Fibroblast of villous mesenchyme (primary cell): Measurements from ENCODE around the gene KIAA1217. TPM values are rescaled to one million over a fixed set of nuclear protein-coding genes. Genes with fewer than 3 reads are reported as not detected.

ENCODE experiments used
- DNase-seq: peaks from one replicate; pipeline ENCODE4 v3.0.0-alpha.2; 2010; ENCODE audit warnings: low read depth
- H3K4me3 ChIP-seq: 2 replicates; pipeline ENCODE4 v1.5.1; 2011; ENCODE audit warnings: low read depth, mild to moderate bottlenecking, low read length
- CTCF ChIP-seq: IDR thresholded peaks from 2 replicates; pipeline ENCODE4 v1.5.1; 2012; ENCODE audit warnings: low read depth, mild to moderate bottlenecking, low read length; ENCODE audit not compliant: insufficient read depth
- total RNA-seq: library from RNA; depleted of rRNA; stranded (reverse); fragments of >200 nt; gene quantifications from 2 replicates; pipeline ENCODE4 v1.2.3, GENCODE V29; 2012

KIAA1217 gene
- total RNA-seq, 1 donor: 0.86 TPM

GRCh38 chr10:24575481-24576002 lies 366.6 kb downstream of the KIAA1217 start:
- peak; percentile 6 for DNase-seq
- H3K4me3 ChIP-seq: no peak overlapping the region
- no peak for TF ChIP-seq CTCF

- TF ChIP-seq CTCF: no peak
- no peak overlapping the region for H3K4me3 ChIP-seq
- no peak for DNase-seq
Observed at GRCh38 chr10:24579448-24579847, 370.5 kb downstream of the KIAA1217 start.

- no peak overlapping the region for H3K4me3 ChIP-seq
- DNase-seq: no peak
- TF ChIP-seq CTCF: no peak
Observed at GRCh38 chr10:24579906-24580305, 371.0 kb downstream of the KIAA1217 start.

GRCh38 chr10:24589265-24589664 lies 380.3 kb downstream of the KIAA1217 start:
- no peak overlapping the region for H3K4me3 ChIP-seq
- no peak for TF ChIP-seq CTCF
- DNase-seq: no peak

GRCh38 chr10:24590697-24591457 lies 381.9 kb downstream of the KIAA1217 start:
- TF ChIP-seq CTCF: no peak
- no peak overlapping the region for H3K4me3 ChIP-seq
- no peak for DNase-seq

GRCh38 chr10:24596217-24596930 lies 387.4 kb downstream of the KIAA1217 start:
- no peak for TF ChIP-seq CTCF
- DNase-seq: no peak
- H3K4me3 ChIP-seq: no peak overlapping the region
